ENCODE data around the gene TAAR6.
"Not testable (repeated sequence)": the region's sequence is repeated elsewhere in the genome, so short reads cannot be mapped to it uniquely, and the experiment has no call there.

The TAAR6 gene

GRCh38 chr6:132530293-132530974 lies 39.7 kb upstream of the TAAR6 start:
- in situ Hi-C loops (cut with MboI; ENCODE audit: low sequenced_read_pairs, unreplicated experiment), result no loop called here
- TF ChIP-seq, protein P1, sequence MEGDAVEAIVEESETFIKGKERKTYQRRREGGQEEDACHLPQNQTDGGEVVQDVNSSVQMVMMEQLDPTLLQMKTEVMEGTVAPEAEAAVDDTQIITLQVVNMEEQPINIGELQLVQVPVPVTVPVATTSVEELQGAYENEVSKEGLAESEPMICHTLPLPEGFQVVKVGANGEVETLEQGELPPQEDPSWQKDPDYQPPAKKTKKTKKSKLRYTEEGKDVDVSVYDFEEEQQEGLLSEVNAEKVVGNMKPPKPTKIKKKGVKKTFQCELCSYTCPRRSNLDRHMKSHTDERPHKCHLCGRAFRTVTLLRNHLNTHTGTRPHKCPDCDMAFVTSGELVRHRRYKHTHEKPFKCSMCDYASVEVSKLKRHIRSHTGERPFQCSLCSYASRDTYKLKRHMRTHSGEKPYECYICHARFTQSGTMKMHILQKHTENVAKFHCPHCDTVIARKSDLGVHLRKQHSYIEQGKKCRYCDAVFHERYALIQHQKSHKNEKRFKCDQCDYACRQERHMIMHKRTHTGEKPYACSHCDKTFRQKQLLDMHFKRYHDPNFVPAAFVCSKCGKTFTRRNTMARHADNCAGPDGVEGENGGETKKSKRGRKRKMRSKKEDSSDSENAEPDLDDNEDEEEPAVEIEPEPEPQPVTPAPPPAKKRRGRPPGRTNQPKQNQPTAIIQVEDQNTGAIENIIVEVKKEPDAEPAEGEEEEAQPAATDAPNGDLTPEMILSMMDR (IDR thresholded peaks at IDR 0.05; ENCODE audit: borderline replicate concordance, control extremely low read depth, extremely low read depth, insufficient read depth, missing control alignments), result peak; percentile 67

DNA sequence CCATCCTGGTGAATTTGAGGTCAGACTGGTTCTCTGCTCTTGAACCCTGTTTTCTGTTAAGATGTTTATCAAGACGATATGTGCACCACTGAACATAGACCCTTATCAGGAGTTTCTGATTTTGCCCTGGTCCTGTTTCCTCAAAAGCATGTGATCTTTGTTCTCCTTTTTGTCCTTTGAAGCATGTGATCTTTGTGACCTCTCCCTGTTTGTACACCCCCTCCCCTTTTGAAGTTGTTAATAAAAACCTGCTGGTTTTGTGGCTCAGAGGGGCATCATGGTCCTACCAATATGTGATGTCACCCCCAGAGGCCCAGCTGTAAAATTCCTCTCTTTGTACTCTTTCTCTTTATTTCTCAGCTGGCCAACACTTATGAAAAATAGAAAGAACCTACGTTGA lies 35.6 kb upstream of the TAAR6 start:
- DNase-seq (ENCODE audit: low spot score); in situ Hi-C loops (cut with MboI; ENCODE audit: low sequenced_read_pairs, unreplicated experiment): not testable (repeated sequence)

More at GRCh38 chr6:132530293-132530974, 39.7 kb upstream of the TAAR6 start:
- peak; percentile 41 for DNase-seq (ENCODE audit: low spot score)

GRCh38 chr6:132537145-132537544 lies 33.0 kb upstream of the TAAR6 start:
- DNase-seq (ENCODE audit: low spot score), result no peak
- in situ Hi-C loops (cut with MboI; ENCODE audit: low sequenced_read_pairs, unreplicated experiment), result no loop called here
- TF ChIP-seq, protein P1 (IDR thresholded peaks at IDR 0.05; ENCODE audit: borderline replicate concordance, control extremely low read depth, extremely low read depth, insufficient read depth, missing control alignments), result no peak

DNA sequence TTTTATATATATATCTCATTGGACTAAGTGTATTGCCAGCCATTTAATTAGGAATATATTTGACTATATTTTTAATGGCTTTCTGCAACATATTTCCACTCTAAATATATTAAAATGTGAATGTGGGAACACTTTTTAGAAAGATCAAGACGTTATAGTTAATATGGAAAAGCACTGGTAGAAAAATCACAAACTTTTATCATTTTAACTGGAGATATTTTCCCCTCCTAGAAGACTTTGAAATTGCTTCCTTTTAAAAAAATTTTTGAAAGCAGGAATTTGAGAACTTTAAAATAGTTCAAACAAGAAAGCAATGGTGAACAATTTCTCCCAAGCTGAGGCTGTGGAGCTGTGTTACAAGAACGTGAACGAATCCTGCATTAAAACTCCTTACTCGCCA lies 32.1 kb upstream of the TAAR6 start, which contains the start of gene TAAR9:
TSS of gene TAAR9 (plus strand) at position 301 of the 400 bp plus-strand sequence. CDS start at position 314, 13 bp downstream.
- in situ Hi-C loops (cut with MboI; ENCODE audit: low sequenced_read_pairs, unreplicated experiment), result no loop called here
- TF ChIP-seq, protein P1 (IDR thresholded peaks at IDR 0.05; ENCODE audit: borderline replicate concordance, control extremely low read depth, extremely low read depth, insufficient read depth, missing control alignments), result no peak
- no peak for DNase-seq (ENCODE audit: low spot score)

DNA sequence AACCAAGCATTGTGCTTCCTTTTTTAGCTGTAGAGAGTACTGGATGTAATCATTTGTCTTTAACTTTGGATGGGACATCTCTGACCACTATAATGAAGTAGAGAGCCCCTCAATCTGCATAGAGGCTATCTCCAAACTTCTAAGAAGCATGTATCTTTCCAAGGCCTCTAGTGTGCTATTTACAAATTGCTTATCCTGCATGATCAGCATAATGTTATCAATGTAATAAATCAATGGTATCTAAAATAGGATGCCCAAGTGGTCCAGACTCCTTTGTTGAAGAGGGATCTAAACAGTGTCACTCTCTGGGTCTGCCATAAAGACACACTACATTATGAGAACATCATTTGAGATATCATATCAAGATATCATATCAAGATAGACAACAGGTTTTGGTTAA lies 25.3 kb upstream of the TAAR6 start:
- no peak for DNase-seq (ENCODE audit: low spot score)
- TF ChIP-seq, protein P1 (IDR thresholded peaks at IDR 0.05; ENCODE audit: borderline replicate concordance, control extremely low read depth, extremely low read depth, insufficient read depth, missing control alignments), result no peak
- in situ Hi-C loops (cut with MboI; ENCODE audit: low sequenced_read_pairs, unreplicated experiment), result no loop called here

- TF ChIP-seq, protein P1 (IDR thresholded peaks at IDR 0.05; ENCODE audit: borderline replicate concordance, control extremely low read depth, extremely low read depth, insufficient read depth, missing control alignments), result no peak
- in situ Hi-C loops (cut with MboI; ENCODE audit: low sequenced_read_pairs, unreplicated experiment), result no loop called here
- DNase-seq (ENCODE audit: low spot score), result no peak
Observed at GRCh38 chr6:132548746-132549463, 21.2 kb upstream of the TAAR6 start.

DNA sequence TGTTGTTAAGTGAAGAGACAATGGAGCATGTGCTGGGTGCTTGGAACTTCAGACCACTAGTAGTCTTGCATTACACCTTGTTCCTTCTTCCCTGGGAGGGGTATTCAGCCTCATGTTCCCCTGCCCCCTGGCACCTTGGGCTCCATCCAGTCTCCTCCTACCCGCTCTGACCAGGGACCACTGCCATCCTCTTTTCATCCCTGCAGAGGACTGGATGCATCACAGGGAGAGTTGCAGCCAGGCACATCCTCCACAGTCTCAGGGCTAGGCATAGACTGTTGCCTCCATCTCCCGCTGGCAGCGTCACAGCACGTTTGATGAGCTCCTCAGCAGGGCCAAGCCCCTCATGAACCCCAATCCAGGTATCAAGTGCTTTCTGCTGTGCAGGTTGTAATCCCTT lies 18.9 kb upstream of the TAAR6 start:
- TF ChIP-seq, protein P1 (IDR thresholded peaks at IDR 0.05; ENCODE audit: borderline replicate concordance, control extremely low read depth, extremely low read depth, insufficient read depth, missing control alignments), result no peak
- in situ Hi-C loops (cut with MboI; ENCODE audit: low sequenced_read_pairs, unreplicated experiment), result no loop called here

More for the DNA sequence above, 18.9 kb upstream of the TAAR6 start:
- no peak for DNase-seq (ENCODE audit: low spot score)
